Prostate gland (tissue), 2 donors: ENCODE results near the gene OPRM1.

Experiments used
- CTCF ChIP-seq, 4 experiments: fragments of 200-600 bp in 2 of 4; fragments of 450-650 bp in 2 of 4; sonication (generic) in 2 of 4; IDR thresholded peaks; 1 replicate in 3 of 4; 2 replicates in 1 of 4; pipeline ENCODE4 v1.5.1; 2016 to 2019; ENCODE audit warnings: antibody characterized with exemption in 4 of 4, mild to moderate bottlenecking in 2 of 4, moderate library complexity in 2 of 4
- POLR2A ChIP-seq: fragments of 450-650 bp; IDR thresholded peaks from one replicate; pipeline ENCODE4 v1.6.1; 2016; ENCODE audit warnings: antibody characterized with exemption, mild to moderate bottlenecking

- TF ChIP-seq CTCF (IDR thresholded peaks at IDR 0.05): no peak
- no peak for TF ChIP-seq POLR2A
These were observed 183.7 kb downstream of the OPRM1 start for GRCh38 chr6:154222716-154223115.
